GM20431 (cell line): ENCODE measurements around the gene EBNA1BP2.
"Not testable (repeated sequence)": the region's sequence is repeated elsewhere in the genome, so short reads cannot be mapped to it uniquely, and the experiment has no call there.

Experiments
- in situ Hi-C: fragments of 300-500 bp; cut with MseI, MboI; formaldehyde crosslinking; loops from one replicate; pipeline ENCODE4 v1.15.0; 2020; ENCODE audit warnings: low sequenced_read_pairs; ENCODE audit not compliant: unreplicated experiment

Gene EBNA1BP2

GRCh38 chr1:43171876-43172526, at the start of gene EBNA1BP2, which contains the start of gene CFAP57:
TSS of gene EBNA1BP2 (minus strand) at chr1:43172290. CDS start at chr1:43172118, 172 bp downstream.
TSS of gene CFAP57 (plus strand) at chr1:43172330. CDS start at chr1:43172754, 424 bp downstream.
- in situ Hi-C loops: no loop called here

GRCh38 chr1:43221797-43222196, 49.7 kb upstream of the EBNA1BP2 start:
- in situ Hi-C loops: no loop called here

GRCh38 chr1:43220905-43221778, 49.1 kb upstream of the EBNA1BP2 start:
- in situ Hi-C loops: no loop called here

GRCh38 chr1:43217747-43218146, 45.7 kb upstream of the EBNA1BP2 start:
- in situ Hi-C loops: no loop called here

GRCh38 chr1:43214501-43215444, 42.7 kb upstream of the EBNA1BP2 start:
- in situ Hi-C loops: no loop called here

DNA sequence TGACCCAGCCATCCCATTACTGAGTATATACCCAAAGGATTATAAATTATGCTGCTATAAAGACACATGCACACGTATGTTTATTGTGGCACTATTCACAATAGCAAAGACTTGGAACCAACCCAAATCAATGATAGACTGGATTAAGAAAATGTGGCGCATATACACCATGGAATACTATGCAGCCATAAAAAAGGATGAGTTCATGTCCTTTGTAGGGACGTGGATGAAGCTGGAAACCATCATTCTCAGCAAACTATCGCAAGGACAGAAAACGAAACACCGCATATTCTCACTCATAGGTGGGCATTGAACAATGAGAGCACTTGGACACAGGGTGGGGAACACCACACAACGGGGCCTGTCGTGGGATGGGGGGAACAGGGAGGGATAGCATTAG, 36.2 kb upstream of the EBNA1BP2 start:
- in situ Hi-C loops: not testable (repeated sequence)

DNA sequence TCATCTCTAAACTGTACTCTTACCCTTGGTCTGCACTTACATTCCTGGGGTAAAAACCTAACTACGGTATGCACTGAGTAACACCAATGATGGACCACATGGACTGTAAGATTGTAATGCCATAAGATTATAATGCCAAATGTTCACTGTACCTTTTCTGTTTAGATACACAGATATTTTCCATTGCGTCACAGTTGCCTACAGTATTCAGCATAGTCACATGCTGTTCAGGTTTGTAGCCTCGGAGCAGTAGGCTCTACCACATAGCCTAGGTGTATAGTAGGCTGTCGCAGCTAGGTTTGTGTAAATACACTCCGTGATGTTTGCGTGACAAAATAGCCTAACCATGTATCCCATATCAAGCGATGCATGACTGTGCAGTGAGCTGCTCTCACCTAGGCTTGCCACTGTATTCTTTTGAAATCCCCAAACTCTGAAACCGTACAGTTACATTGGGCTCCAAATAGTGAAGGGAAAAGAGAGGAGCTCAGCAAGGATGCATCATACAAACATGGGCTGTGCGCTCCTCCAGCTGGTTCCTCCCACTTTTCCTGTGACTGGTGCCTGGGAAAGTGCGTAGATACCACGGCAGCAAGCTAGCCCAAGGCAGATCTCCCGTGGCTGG, 35.3 kb upstream of the EBNA1BP2 start:
- in situ Hi-C loops: no loop called here

DNA sequence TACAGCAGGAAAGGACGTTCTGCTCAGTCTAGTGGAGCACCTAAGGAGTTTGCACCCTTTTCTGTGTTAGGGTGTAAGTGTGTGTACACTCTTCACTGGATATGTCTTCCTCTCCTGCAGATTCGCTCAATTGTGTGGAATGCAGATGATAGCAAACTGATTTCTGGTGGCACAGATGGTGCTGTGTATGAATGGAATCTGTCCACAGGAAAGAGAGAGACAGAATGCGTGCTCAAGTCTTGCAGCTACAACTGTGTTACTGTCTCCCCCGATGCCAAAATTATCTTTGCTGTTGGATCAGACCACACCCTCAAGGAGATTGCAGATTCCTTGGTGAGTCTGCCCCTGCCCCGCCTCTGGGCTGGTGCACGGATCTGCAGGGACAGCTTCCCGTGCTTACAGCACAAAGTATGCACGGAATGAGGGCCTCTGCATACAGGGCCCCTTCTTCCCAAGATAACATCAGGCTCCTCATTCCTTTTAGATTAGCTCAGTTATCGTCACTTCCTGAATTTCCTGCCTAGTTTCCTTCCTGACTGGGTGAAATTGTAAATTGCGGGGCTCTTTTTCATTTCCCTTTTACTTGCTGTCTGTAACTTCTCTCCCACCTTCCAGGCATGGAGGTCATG, 34.6 kb upstream of the EBNA1BP2 start:
- in situ Hi-C loops: no loop called here

DNA sequence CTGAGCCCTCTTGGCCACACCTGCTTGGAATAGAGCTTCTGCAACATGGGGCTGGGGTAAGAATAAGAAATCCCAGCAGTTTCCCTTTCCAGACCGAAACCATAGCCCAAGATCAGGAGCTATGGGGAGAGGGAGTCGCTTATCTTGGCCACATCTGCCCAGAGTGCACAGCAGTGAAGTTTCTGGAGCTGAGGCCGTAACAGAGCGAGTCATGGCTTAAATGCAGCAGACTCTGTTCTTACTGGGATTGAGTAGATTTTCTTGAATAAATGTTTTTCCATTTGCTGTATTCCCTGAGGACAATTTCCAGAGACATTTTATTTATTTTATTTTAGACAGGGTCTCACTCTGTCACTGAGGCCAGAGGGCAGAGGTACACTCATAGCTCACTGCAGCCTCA, 33.6 kb upstream of the EBNA1BP2 start:
- in situ Hi-C loops: no loop called here

DNA sequence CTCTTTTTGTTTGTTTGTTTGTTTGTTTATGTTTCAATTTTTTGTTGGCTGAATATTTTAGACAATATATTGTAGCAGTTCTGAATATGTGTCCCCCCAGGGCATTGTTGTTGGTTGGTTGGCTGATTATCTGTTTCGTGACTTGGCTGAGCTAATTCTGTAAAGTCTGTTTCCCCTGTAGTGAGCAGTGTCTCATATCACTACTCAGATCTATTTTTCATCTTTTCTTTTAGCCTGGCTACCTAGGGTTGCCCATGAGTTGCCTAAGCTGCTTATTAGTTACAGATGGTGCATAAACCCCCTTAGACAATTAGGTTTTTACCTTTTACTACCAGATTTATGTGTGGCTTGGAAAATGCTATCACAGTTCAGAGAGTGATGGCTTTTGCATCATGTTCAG, 32.3 kb upstream of the EBNA1BP2 start:
- in situ Hi-C loops: no loop called here

DNA sequence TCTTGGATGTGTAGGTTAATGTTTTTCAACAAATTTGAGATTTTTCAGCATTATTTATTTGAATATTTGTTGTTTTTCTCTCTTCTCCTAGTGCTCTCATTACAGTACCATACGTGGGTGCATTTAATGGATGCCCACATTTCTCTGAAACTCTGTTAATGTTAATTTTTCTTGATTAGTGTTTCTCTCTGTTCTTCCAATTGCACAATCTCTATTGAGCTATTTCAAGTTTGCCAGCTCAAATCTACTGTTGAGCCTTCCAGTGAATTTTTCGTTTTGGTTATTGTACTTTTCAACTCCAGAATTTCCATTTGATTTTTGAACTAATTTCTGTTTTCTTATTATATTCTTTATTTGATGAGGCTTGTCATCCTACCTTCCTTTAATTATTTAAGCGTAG, 31.8 kb upstream of the EBNA1BP2 start:
- in situ Hi-C loops: no loop called here

- in situ Hi-C loops: no loop called here
These were observed 27.1 kb upstream of the EBNA1BP2 start for GRCh38 chr1:43199093-43199726.

DNA sequence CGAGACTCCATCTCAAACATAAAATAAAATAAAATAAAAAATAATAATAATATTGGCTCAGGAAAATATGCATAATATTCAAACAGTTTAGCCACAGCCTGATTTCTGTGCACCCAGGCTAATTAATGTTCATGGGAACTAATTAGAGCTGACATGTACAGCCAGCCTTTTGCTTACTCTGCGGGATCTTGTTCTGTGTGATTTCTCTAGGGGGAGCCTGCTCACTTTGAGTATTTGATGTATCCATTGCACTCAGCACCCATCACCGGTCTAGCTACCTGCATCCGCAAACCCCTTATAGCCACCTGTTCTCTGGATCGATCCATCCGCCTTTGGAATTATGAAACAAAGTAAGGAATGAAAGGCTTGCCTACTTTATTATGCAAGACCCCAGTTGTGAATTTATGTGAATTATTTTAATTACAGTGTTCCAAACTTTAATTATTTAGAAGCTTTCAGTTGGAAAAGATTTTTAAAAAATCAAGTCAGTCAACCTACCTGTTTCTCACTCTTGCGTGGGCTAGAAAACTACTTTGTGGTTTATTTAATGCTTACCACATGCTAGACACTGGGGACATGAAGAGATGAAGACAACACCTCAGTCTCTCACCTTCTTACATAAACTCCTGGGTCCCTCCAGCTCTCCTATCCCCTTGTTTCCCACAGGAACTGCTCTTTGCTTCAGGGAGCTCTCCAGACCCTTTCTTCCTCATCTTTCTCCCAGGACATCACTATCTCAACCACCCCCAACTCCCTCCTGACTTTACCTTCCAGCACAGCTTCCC, 25.4 kb upstream of the EBNA1BP2 start:
- in situ Hi-C loops: no loop called here

DNA sequence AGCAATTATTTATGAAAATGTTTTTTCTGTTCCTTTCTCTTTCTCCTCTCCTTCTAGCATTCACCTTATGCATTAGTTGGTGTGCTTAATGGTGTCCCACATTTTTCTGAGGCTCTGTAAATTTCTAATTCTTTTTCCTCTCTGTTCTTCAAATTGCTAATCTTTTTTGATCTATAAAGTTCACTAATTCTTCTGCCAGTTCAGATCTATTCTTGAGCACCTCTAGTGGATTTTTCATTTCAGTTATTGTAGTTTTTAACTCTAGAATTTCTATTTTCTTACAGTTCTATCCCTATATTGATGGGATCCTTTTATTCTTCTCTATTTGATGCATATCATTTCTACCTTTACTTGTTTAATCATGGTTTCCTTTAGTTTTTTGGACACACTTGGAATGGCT, 22.4 kb upstream of the EBNA1BP2 start:
- in situ Hi-C loops: no loop called here

GRCh38 chr1:43188106-43188505, 16.0 kb upstream of the EBNA1BP2 start:
- in situ Hi-C loops: no loop called here

- in situ Hi-C loops: no loop called here
These were observed 12.9 kb upstream of the EBNA1BP2 start for GRCh38 chr1:43184995-43185394.

DNA sequence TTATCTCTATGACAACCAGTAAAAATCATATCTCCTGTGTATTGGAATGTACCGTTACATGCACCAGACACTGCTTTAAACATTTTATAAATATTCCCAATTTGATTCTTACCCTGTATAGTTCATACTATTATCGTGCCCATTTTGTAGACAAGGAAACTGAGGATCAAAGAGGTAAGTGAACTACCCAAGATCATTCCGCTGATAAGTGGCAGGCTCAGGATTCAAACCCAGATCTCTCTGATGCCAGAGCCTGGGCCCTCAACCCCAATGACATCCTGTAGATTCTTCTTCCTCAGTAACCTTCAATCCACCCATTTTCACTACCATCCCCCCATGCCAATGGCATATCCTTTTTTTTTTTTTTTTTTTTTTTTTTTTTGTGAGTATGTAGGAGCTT, 12.3 kb upstream of the EBNA1BP2 start:
- in situ Hi-C loops: no loop called here

DNA sequence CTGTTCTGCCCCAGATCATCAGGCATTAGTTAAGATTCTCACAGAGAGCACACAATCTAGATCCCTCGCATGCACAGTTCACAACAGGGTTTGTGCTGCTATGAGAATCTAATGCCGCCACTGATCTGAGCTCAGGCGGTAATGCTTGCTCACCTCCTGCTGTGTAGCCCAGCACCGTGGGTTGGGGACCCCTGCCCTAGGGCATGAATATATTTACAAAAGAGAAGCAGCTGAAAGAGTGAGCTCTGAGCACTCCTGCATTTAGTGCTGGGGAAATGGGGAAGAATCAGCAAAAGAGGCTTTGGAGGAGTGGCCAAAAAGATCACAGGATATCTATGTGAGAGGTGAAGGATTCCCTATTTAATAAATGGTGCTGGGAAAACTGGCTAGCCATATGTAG, 5.6 kb upstream of the EBNA1BP2 start:
- in situ Hi-C loops: no loop called here
